GM19035 (cell line): ENCODE measurements around the gene C17orf107.
"Not testable (repeated sequence)": the region's sequence is repeated elsewhere in the genome, so short reads cannot be mapped to it uniquely, and the experiment has no call there.

Source experiments
- ATAC-seq: cut with Tn5 transposase; IDR thresholded peaks from one replicate; pipeline ENCODE4 v1.9.1; 2021; ENCODE audit not compliant: unreplicated experiment

The C17orf107 gene

GRCh38 chr17:4899341-4900230 lies at the start of gene C17orf107:
Gene C17orf107, plus strand, starts transcription at chr17:4899536. Its CDS starts 227 bp downstream, at chr17:4899763.
- ATAC-seq = peak; percentile 50

GRCh38 chr17:4850246-4850645 lies 49.1 kb upstream of the C17orf107 start:
- no peak for ATAC-seq

- no peak for ATAC-seq
Measured at GRCh38 chr17:4851084-4851483, 48.3 kb upstream of the C17orf107 start.

- no peak for ATAC-seq
Measured at GRCh38 chr17:4852567-4853207, 46.6 kb upstream of the C17orf107 start.

- ATAC-seq = no peak
Measured at GRCh38 chr17:4853208-4853671, 46.1 kb upstream of the C17orf107 start.

- no peak for ATAC-seq
Measured at GRCh38 chr17:4854111-4854681, 45.1 kb upstream of the C17orf107 start.

GRCh38 chr17:4856271-4856936 lies 42.9 kb upstream of the C17orf107 start:
- ATAC-seq = no peak

- no peak for ATAC-seq
Measured at GRCh38 chr17:4856937-4857314, 42.4 kb upstream of the C17orf107 start.

- ATAC-seq = not testable (repeated sequence)
Measured at GRCh38 chr17:4857347-4857746, 42.0 kb upstream of the C17orf107 start.

GRCh38 chr17:4858068-4858881 lies 41.1 kb upstream of the C17orf107 start:
- no peak for ATAC-seq

- ATAC-seq = no peak
Measured at GRCh38 chr17:4858882-4859260, 40.5 kb upstream of the C17orf107 start.

- ATAC-seq = no peak
Measured at GRCh38 chr17:4859816-4860625, 39.3 kb upstream of the C17orf107 start.

- ATAC-seq = no peak
Measured at GRCh38 chr17:4860651-4861050, 38.7 kb upstream of the C17orf107 start.

- ATAC-seq = no peak
Measured at GRCh38 chr17:4861052-4861451, 38.3 kb upstream of the C17orf107 start.

- no peak for ATAC-seq
Measured at GRCh38 chr17:4862720-4863119, 36.6 kb upstream of the C17orf107 start.

- ATAC-seq = no peak
Measured at GRCh38 chr17:4863321-4863720, 36.0 kb upstream of the C17orf107 start.

GRCh38 chr17:4867535-4867934 lies 31.8 kb upstream of the C17orf107 start:
- ATAC-seq = not testable (repeated sequence)

GRCh38 chr17:4869058-4869998 lies 30.0 kb upstream of the C17orf107 start:
- not testable (repeated sequence) for ATAC-seq
